GM19455 (cell line): ENCODE results near the gene MLC1.

Source experiments
- ATAC-seq: cut with Tn5 transposase; IDR thresholded peaks from one replicate; pipeline ENCODE4 v1.9.1; 2021; ENCODE audit not compliant: unreplicated experiment

The MLC1 gene

GRCh38 chr22:50040717-50041116, 44.5 kb downstream of the MLC1 start:
- no peak for ATAC-seq

GRCh38 chr22:50039669-50040443, 45.4 kb downstream of the MLC1 start:
- ATAC-seq, result no peak

- no peak for ATAC-seq
Measured at GRCh38 chr22:50035976-50036724, 49.1 kb downstream of the MLC1 start.

- ATAC-seq, result no peak
Measured at GRCh38 chr22:50035131-50035881, 49.9 kb downstream of the MLC1 start.

- ATAC-seq, result no peak
Measured at GRCh38 chr22:50034126-50035081, 50.8 kb downstream of the MLC1 start.

GRCh38 chr22:50032941-50033601, 52.2 kb downstream of the MLC1 start:
- no peak for ATAC-seq

GRCh38 chr22:50032109-50032871, 52.9 kb downstream of the MLC1 start:
- no peak for ATAC-seq

- no peak for ATAC-seq
Measured at GRCh38 chr22:50031189-50032091, 53.8 kb downstream of the MLC1 start.

- no peak for ATAC-seq
Measured at GRCh38 chr22:50030297-50031188, 54.7 kb downstream of the MLC1 start.

- no peak for ATAC-seq
Measured at GRCh38 chr22:50027639-50028537, 57.3 kb downstream of the MLC1 start.

- no peak for ATAC-seq
Measured at GRCh38 chr22:50025993-50026392, 59.2 kb downstream of the MLC1 start.

GRCh38 chr22:50022171-50022819, 62.9 kb downstream of the MLC1 start:
- no peak for ATAC-seq

- ATAC-seq, result no peak
Measured at GRCh38 chr22:50020606-50021005, 64.6 kb downstream of the MLC1 start.

GRCh38 chr22:50019316-50019715, 65.9 kb downstream of the MLC1 start:
- no peak for ATAC-seq

GRCh38 chr22:50018608-50019285, 66.5 kb downstream of the MLC1 start:
- ATAC-seq, result no peak
